ENCODE results near the gene BLTP3B. TPM values are rescaled to one million over a fixed set of nuclear protein-coding genes. Genes with fewer than 3 reads are reported as not detected.
A peak's percentile ranks its signal among the peaks of the same experiment; 100 is the strongest.

BLTP3B gene
- total and polyA plus RNA-seq, 8 donors, result 2.0 to 10.8 (median 5.2) TPM

DNA sequence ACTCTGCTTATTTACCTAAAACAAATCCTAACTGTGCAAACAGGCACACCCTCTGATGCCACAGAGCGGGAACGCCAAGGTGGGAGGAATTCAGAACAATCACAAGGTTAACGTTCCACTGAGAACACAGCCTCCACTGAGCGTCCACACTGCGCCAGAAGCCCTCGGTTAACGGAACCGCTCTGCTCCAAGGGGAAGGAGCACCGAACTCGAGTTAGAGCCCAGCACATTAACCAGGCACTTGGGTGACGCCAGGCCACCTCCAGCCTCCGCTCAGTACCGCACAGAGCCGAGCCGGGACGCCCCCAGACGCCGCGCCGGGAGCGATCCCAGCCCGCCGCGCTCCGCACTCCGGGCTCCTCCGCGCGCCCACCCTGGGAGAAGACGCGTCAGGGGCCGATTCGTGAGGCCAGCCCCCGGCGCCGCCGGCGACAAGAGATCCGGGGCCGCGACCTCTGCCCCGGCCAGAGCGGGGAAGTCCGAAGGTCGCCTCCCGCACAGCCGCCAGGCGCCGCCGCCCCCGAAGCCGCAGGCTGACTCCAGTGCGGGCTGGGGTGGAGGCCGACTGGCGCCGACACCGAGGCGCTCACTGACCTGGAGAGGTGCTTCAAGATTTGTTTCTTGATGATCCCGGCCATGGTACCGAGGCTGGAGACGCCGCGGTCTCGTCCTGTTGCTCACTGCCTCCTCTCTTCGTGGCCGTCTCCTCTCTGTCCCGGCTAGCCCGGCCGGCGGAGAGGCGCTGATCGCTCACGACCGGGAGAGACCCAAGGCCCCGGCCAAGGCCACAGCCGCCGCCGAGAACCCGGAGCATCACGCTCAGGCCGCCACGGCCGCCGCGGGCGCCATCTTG is 450 bp downstream of the BLTP3B start:
- peak; percentile 29 to 93 (median 54) for DNase-seq
- Histone ChIP-seq H3K27me3 (no peaks in the 10 kb centered on the region), H3K9me3 (no peaks in the 10 kb centered on the region), H3K27ac (peak overlapping the region; percentile 86 to 89 (median 86)), H3K36me3 (no peaks in the 10 kb centered on the region), H3K4me1 (peaks cover 0 to 3% (median 0%) of the 10 kb centered on the region in 3 donors), H3K4me3 (peak overlapping the region; percentile 69 to 83 (median 80))
- TF ChIP-seq, protein P1, sequence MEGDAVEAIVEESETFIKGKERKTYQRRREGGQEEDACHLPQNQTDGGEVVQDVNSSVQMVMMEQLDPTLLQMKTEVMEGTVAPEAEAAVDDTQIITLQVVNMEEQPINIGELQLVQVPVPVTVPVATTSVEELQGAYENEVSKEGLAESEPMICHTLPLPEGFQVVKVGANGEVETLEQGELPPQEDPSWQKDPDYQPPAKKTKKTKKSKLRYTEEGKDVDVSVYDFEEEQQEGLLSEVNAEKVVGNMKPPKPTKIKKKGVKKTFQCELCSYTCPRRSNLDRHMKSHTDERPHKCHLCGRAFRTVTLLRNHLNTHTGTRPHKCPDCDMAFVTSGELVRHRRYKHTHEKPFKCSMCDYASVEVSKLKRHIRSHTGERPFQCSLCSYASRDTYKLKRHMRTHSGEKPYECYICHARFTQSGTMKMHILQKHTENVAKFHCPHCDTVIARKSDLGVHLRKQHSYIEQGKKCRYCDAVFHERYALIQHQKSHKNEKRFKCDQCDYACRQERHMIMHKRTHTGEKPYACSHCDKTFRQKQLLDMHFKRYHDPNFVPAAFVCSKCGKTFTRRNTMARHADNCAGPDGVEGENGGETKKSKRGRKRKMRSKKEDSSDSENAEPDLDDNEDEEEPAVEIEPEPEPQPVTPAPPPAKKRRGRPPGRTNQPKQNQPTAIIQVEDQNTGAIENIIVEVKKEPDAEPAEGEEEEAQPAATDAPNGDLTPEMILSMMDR (IDR thresholded peaks at IDR 0.05), result no peak
- ATAC-seq, result peak; percentile 65 to 75 (median 70)
- 0% methylated on average over 55 to 86 of the region's 86 CpGs for WGBS, 2 donors
- no peak for FAIRE-seq
- intact Hi-C loops (cut with DNase I), result no loop called here

DNA sequence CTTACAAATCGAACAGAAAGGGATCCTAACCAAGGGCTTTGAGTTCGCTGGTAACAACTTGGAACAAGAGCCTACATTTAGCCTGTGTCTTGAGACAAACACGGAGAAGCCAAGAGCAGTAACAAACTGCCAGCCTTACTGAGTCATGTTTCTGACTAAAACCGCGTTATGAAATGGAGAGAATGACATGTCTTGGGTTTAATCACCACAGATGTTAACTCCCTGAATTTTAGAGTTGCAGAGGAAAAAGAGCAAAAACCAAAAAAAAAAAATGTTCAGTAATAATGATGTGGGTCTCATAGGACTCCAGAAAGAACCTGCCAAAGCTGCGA is 1.0 kb downstream of the BLTP3B start:
- Histone ChIP-seq H3K36me3 (no peaks in the 10 kb centered on the region), H3K4me1 (peaks cover 0 to 3% (median 0%) of the 10 kb centered on the region in 3 donors), H3K4me3 (peak overlapping the region; percentile 69 to 83 (median 80)), H3K27me3 (no peaks in the 10 kb centered on the region), H3K9me3 (no peaks in the 10 kb centered on the region), H3K27ac (peak overlapping the region; percentile 86 to 89 (median 86))
- FAIRE-seq (no peak), ATAC-seq (peak; percentile 7 to 55 (median 10)), DNase-seq (no peak)
- TF ChIP-seq, protein P1 (IDR thresholded peaks at IDR 0.05), result no peak
- intact Hi-C loops (cut with DNase I), result no loop called here
- WGBS, 2 donors, result 16 to 23% methylated on average over 6 of the region's 6 CpGs

DNA sequence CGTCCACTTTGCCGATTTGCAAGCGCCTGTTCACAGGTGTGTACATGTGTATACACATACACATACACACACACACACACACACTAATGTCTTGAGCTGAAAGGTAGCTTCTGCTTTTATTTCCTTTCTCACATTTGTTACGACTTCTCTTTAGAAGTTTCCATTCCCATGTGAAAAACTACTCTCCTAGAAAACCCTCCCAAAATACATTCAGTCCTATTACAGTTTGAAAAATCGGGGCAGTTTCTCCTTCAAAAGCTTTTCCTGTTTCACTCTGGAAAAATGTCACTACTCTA is 3.9 kb downstream of the BLTP3B start:
- Histone ChIP-seq H3K4me1 (peaks cover 0 to 3% (median 0%) of the 10 kb centered on the region in 3 donors), H3K4me3 (no peak overlapping the region), H3K27ac (no peak overlapping the region), H3K9me3 (no peaks in the 10 kb centered on the region), H3K27me3 (no peaks in the 10 kb centered on the region), H3K36me3 (no peaks in the 10 kb centered on the region)
- DNase-seq (no peak), FAIRE-seq (no peak), ATAC-seq (no peak)
- intact Hi-C loops (cut with DNase I), result no loop called here
- TF ChIP-seq, protein P1 (IDR thresholded peaks at IDR 0.05), result no peak
- WGBS, 2 donors, result 71 to 80% methylated on average over 5 of the region's 5 CpGs

DNA sequence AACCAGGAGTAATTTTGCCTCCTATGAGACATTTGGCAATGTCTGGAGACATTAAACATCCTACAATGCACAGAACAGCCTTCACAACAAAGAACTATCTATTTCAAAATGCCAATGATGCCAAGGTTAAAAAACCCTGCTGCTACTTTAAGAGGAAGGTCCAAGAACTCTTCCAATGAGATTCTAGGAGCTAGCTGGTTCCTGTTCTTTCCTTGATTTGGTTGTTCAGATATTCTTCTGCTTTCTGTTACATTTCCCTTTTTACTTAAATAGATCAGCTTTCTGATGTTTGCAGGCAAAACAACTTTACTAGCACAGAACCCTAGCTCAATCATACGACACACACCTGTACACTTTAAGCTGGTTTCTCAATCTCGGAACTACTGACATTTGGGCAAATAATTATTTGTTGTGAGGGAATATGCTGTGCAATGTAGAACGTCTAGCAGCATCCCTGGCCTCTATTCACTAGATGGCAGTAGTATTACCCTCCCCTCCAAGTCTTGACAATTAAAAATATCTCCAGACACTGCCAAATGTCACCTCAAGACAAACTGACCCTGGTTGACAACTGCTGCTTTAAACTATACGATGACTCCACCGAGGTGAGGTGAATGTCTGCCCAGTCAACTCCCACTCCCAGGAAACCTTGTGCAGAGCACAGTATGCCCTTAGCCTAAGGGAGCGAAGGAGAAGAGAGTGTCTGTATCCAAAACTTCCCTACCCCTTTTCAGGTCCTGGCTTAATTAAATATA is 4.4 kb downstream of the BLTP3B start:
- Histone ChIP-seq H3K4me3 (no peak overlapping the region), H3K9me3 (no peaks in the 10 kb centered on the region), H3K27me3 (no peaks in the 10 kb centered on the region), H3K36me3 (no peaks in the 10 kb centered on the region), H3K4me1 (peaks cover 0 to 3% (median 0%) of the 10 kb centered on the region in 3 donors), H3K27ac (no peak overlapping the region)
- no peak for FAIRE-seq
- DNase-seq, result no peak
- ATAC-seq, result no peak
- WGBS, 2 donors, result 35 to 37% methylated on average over 6 of the region's 6 CpGs
- TF ChIP-seq, protein P1 (IDR thresholded peaks at IDR 0.05), result no peak
- intact Hi-C loops (cut with DNase I), result no loop called here

Data from pancreas (tissue), 10 donors.